HepG2 (cell line): ENCODE measurements around the gene YEATS2. TPM values are rescaled to one million over a fixed set of nuclear protein-coding genes. Genes with fewer than 3 reads are reported as not detected.
A peak's percentile ranks its signal among the peaks of the same experiment; 100 is the strongest.

Experiments used
- ATAC-seq: fragments of 200-7000 bp; cut with Tn5 transposase; 3 replicates; pipeline ENCODE4 v1.9.1; 2020; ENCODE audit warnings: mild to moderate bottlenecking, moderate library complexity
- Bru-seq: library from RNA; stranded (reverse); fragments of 400-500 nt; gene quantifications from one replicate; lab custom pipeline; 2021; lab: Mats Ljungman, UMichigan
- BruChase-seq, 2 experiments: library from RNA; stranded (reverse); fragments of 400-500 nt; gene quantifications; one replicate each; lab custom pipeline; 2021; lab: Mats Ljungman, UMichigan
- BruUV-seq: library from RNA; stranded (reverse); fragments of 400-500 nt; replicated peaks from 2 replicates; lab custom pipeline; 2021; lab: Mats Ljungman, UMichigan
- CTCF ChIA-PET: fragments of 300-600 bp; formaldehyde crosslinking; extraction: SDS; loops from one replicate; lab custom pipeline; 2021; ENCODE audit warnings: low total read pairs, inconsistent platforms, low intra/inter-chr PET ratio; lab: Yijun Ruan, JAX
- POLR2A ChIA-PET: fragments of 350-600 bp; sonication (Branson Sonifier 250); formaldehyde crosslinking; loops from one replicate; lab custom pipeline; 2020; ENCODE audit warnings: antibody characterized with exemption, inconsistent platforms; lab: Yijun Ruan, JAX
- DNase-seq: peaks from one replicate; pipeline ENCODE4 v3.0.0-alpha.2; 2015; ENCODE audit warnings: low spot score
- FAIRE-seq: peaks from 3 replicates; lab custom pipeline; 2011; peaks lifted over from hg19 to GRCh38; lab: Jason Lieb, UNC
- H2AFZ ChIP-seq: one replicate; pipeline ENCODE4 v1.6.1; 2011; ENCODE audit warnings: low read length, inconsistent platforms
- H3K27ac ChIP-seq: fragments of 300-600 bp; 3 replicates; pipeline ENCODE4 v1.8.0; 2011; ENCODE audit warnings: mixed run types, mild to moderate bottlenecking, mixed read lengths, low read length, inconsistent platforms; ENCODE audit not compliant: insufficient read depth; ENCODE audit errors: extremely low read length
- H3K27me3 ChIP-seq, 2 experiments: fragments of 200-600 bp in 1 of 2; 2 replicates in 1 of 2; 3 replicates in 1 of 2; pipeline versions ENCODE4 v1.6.0 to v1.8.0; 2011; ENCODE audit warnings: low read length in 2 of 2, mild to moderate bottlenecking in 2 of 2, moderate library complexity in 2 of 2, inconsistent platforms in 1 of 2; ENCODE audit not compliant: insufficient read depth in 2 of 2, control insufficient read depth in 1 of 2
- H3K36me3 ChIP-seq, 2 experiments: fragments of 200-600 bp in 1 of 2; replicated peaks in 1 of 2; 2 replicates in 1 of 2; 3 replicates in 1 of 2; pipeline versions ENCODE4 v1.5.1 to v1.8.0; 2011; ENCODE audit warnings: low read length in 2 of 2, inconsistent platforms in 1 of 2; ENCODE audit not compliant: insufficient read depth in 2 of 2, control insufficient read depth in 1 of 2
- H3K4me1 ChIP-seq: 2 replicates; pipeline ENCODE4 v1.5.1; 2012; ENCODE audit warnings: low read length, inconsistent platforms; ENCODE audit not compliant: insufficient read depth
- H3K4me2 ChIP-seq: 2 replicates; pipeline ENCODE4 v1.6.0; 2011; ENCODE audit warnings: low read depth, low read length, inconsistent platforms
- H3K4me3 ChIP-seq, 3 experiments: fragments of 200-600 bp in 1 of 3; sonication (generic), shearing (Covaris generic) in 1 of 3; replicated peaks in 1 of 3; 2 replicates each; pipeline ENCODE4 v1.5.1; 2011 to 2016; ENCODE audit warnings: low read length in 3 of 3, inconsistent platforms in 2 of 3, low read depth in 2 of 3, mild to moderate bottlenecking in 2 of 3, control low read depth in 1 of 3, mixed read lengths in 1 of 3; ENCODE audit not compliant: insufficient read depth in 1 of 3
- H3K79me2 ChIP-seq: one replicate; pipeline ENCODE4 v1.6.1; 2011; ENCODE audit warnings: low read length, inconsistent platforms; ENCODE audit not compliant: insufficient read depth
- H3K9ac ChIP-seq: 2 replicates; pipeline ENCODE4 v1.6.0; 2011; ENCODE audit warnings: mild to moderate bottlenecking, low read depth, low read length, inconsistent platforms; ENCODE audit not compliant: insufficient read depth
- H3K9me3 ChIP-seq: 2 replicates; pipeline ENCODE4 v1.5.1; 2012; ENCODE audit warnings: mild to moderate bottlenecking, low read length
- H4K20me1 ChIP-seq: 2 replicates; pipeline ENCODE4 v1.6.0; 2011; ENCODE audit warnings: inconsistent platforms, mild to moderate bottlenecking, low read length, moderate library complexity; ENCODE audit not compliant: insufficient read depth
- BRF2 ChIP-seq: sonication (generic); formaldehyde crosslinking; IDR thresholded peaks from 2 replicates; pipeline ENCODE4 v1.8.1; 2022; ENCODE audit warnings: mild to moderate bottlenecking, missing genetic modification reagents
- EP300 ChIP-seq, 3 experiments: sonication (generic) in 1 of 3; formaldehyde crosslinking in 1 of 3; IDR thresholded peaks; 2 replicates each; pipeline versions ENCODE4 v1.5.1 to v1.6.1; 2011 to 2020; ENCODE audit warnings: low read depth in 2 of 3, low read length in 2 of 3, borderline replicate concordance in 1 of 3, improper control_type of control experiment in 1 of 3, mild to moderate bottlenecking in 1 of 3, missing genetic modification reagents in 1 of 3, moderate library complexity in 1 of 3
- EZH2 ChIP-seq: conservative IDR thresholded peaks from 2 replicates; pipeline ENCODE4 v1.6.1; 2012; ENCODE audit warnings: mild to moderate bottlenecking, low read depth, low read length, moderate library complexity
- GATA4 ChIP-seq: sonication (generic); IDR thresholded peaks from 2 replicates; pipeline ENCODE4 v1.6.1; 2016; ENCODE audit warnings: antibody characterized with exemption, low read depth, borderline replicate concordance
- HOXA3 ChIP-seq: sonication (generic); formaldehyde crosslinking; IDR thresholded peaks from 2 replicates; pipeline ENCODE4 v1.5.0; 2020; ENCODE audit warnings: missing genetic modification reagents
- KLF6 ChIP-seq: IDR thresholded peaks from 2 replicates; pipeline ENCODE4 v1.8.0; 2016; ENCODE audit warnings: missing biosample characterization, missing genetic modification reagents
- MAFF ChIP-seq: IDR thresholded peaks from 2 replicates; pipeline ENCODE4 v1.6.1; 2011; ENCODE audit warnings: low read depth, low read length, improper control_type of control experiment
- PBX3 ChIP-seq: sonication (generic); formaldehyde crosslinking; IDR thresholded peaks from 2 replicates; pipeline ENCODE4 v1.8.1; 2023; ENCODE audit warnings: missing genetic modification reagents, inconsistent platforms, borderline replicate concordance
- SP4 ChIP-seq: sonication (generic); formaldehyde crosslinking; IDR thresholded peaks from 2 replicates; pipeline ENCODE4 v1.8.1; 2023; ENCODE audit warnings: mild to moderate bottlenecking, missing genetic modification reagents
- TRIM22 ChIP-seq: fragments of 450-650 bp; IDR thresholded peaks from 2 replicates; pipeline ENCODE4 v1.6.1; 2017
- XRCC5 ChIP-seq: fragments of 200-400 bp; formaldehyde crosslinking; optimal IDR thresholded peaks from 2 replicates; pipeline ENCODE3; 2017; ENCODE audit warnings: mild to moderate bottlenecking, low read length
- ZBTB7B ChIP-seq: sonication (generic); formaldehyde crosslinking; IDR thresholded peaks from 2 replicates; pipeline ENCODE4 v1.4.0; 2020; ENCODE audit warnings: missing genetic modification reagents
- ZNF567 ChIP-seq: sonication (generic); formaldehyde crosslinking; IDR thresholded peaks from 2 replicates; pipeline ENCODE4 v1.8.1; 2023; ENCODE audit warnings: mild to moderate bottlenecking, missing genetic modification reagents, borderline replicate concordance
- ZNF776 ChIP-seq: sonication (generic); formaldehyde crosslinking; IDR thresholded peaks from 2 replicates; pipeline ENCODE4 v1.4.0; 2020; ENCODE audit warnings: mild to moderate bottlenecking, missing genetic modification reagents
- WGBS: methylation state at CpG from one replicate; pipeline ENCODE4 v1.1.6; 2017; ENCODE audit warnings: low lambda C conversion rate; 5-methylcytosine and 5-hydroxymethylcytosine counted together
- in situ Hi-C: cut with HindIII; loops from 2 replicates; pipeline ENCODE4 v1.10.0; 2017; ENCODE audit warnings: low pct_unique_long_range_greater_than_20kb; ENCODE audit not compliant: extremely low pct_ligation_motif_present
- intact Hi-C: fragments of 100-400 bp; cut with micrococcal nuclease; formaldehyde crosslinking; loops from one replicate; pipeline ENCODE4 v1.10.0; 2022; ENCODE audit not compliant: unreplicated experiment
- long read RNA-seq, 2 experiments: library from RNA in 1 of 2; library from polyadenylated mRNA in 1 of 2; stranded (forward) in 1 of 2; unstranded in 1 of 2; transcript quantifications; one replicate each; pipeline ENCODE4 v2.0.0, GENCODE V29; 2019 to 2022
- polyA minus RNA-seq, 3 experiments: library from RNA; depleted of rRNA, polyadenylated mRNA; stranded (reverse); fragments of >200 nt; gene quantifications; 2 replicates each; pipeline ENCODE4 v1.2.3, GENCODE V29; 2011; ENCODE audit warnings: low replicate concordance in 1 of 3
- polyA plus RNA-seq, 8 experiments: library from polyadenylated mRNA; depleted of rRNA in 3 of 8; stranded (reverse) in 7 of 8; unstranded in 1 of 8; fragments of >200 nt; fragmentation: Illumina TruSeq in 4 of 8; extraction: Trizol in 4 of 8; gene quantifications; 2 replicates each; pipeline versions ENCODE4 v1.2.1 to v1.2.3, GENCODE V29; 2011 to 2016; ENCODE audit warnings: low read depth in 4 of 8, missing spikeins in 1 of 8, mixed read lengths in 1 of 8; ENCODE audit not compliant: insufficient read depth in 1 of 8
- total RNA-seq, 5 experiments: library from RNA; depleted of rRNA; stranded (reverse); fragments of >200 nt; fragmentation: Illumina TruSeq; extraction: Trizol; gene quantifications; 2 replicates each; pipeline ENCODE4 v1.2.3, GENCODE V29; 2016; ENCODE audit warnings: low read depth in 1 of 5

The YEATS2 gene
- total RNA-seq (2016; rRNA removed; fragmentation: Illumina TruSeq; extraction: Trizol) (16.0 and 18.6 TPM in 2 replicates), polyA plus RNA-seq (2011; rRNA removed) (28.4 and 33.7 TPM in 2 replicates), polyA minus RNA-seq (2011; rRNA and poly(A)+ RNA removed; ENCODE audit: low replicate concordance) (36.6 and 46.9 TPM in 2 replicates), Bru-seq, nascent RNA (percentile 75 among the genes with signal in this experiment), BruChase-seq, experiment 1, labeled RNA remaining after a 6-hour chase (percentile 75 among the genes with signal in this experiment), BruChase-seq, experiment 2, labeled RNA remaining after a 2-hour chase (percentile 77 among the genes with signal in this experiment)
- total RNA-seq (2016; cell fraction: cytosol; rRNA removed; fragmentation: Illumina TruSeq; extraction: Trizol; ENCODE audit: low read depth), result 19.5 and 20.6 TPM in 2 replicates
- 15.9 and 18.0 TPM in 2 replicates for total RNA-seq (2016; cell fraction: insoluble cytoplasmic fraction; rRNA removed; fragmentation: Illumina TruSeq; extraction: Trizol)
- 14.2 and 15.9 TPM in 2 replicates for total RNA-seq (2016; cell fraction: membrane; rRNA removed; fragmentation: Illumina TruSeq; extraction: Trizol)
- total RNA-seq (2016; cell fraction: nucleus; rRNA removed; fragmentation: Illumina TruSeq; extraction: Trizol), result 19.0 and 21.4 TPM in 2 replicates
- polyA plus RNA-seq (2011; cell fraction: cytosol; rRNA removed), result 21.7 and 23.4 TPM in 2 replicates
- polyA plus RNA-seq (2011; cell fraction: nucleus; rRNA removed), result 31.5 and 34.8 TPM in 2 replicates
- 21.3 and 23.8 TPM in 2 replicates for polyA plus RNA-seq (2012)
- 1.2 and 1.4 TPM in 2 replicates for polyA plus RNA-seq (2016; cell fraction: cytosol; fragmentation: Illumina TruSeq; extraction: Trizol; ENCODE audit: low read depth)
- 11.5 and 14.0 TPM in 2 replicates for polyA plus RNA-seq (2016; cell fraction: insoluble cytoplasmic fraction; fragmentation: Illumina TruSeq; extraction: Trizol; ENCODE audit: low read depth)
- polyA plus RNA-seq (2016; cell fraction: membrane; fragmentation: Illumina TruSeq; extraction: Trizol; ENCODE audit: low read depth), result 3.2 and 3.9 TPM in 2 replicates
- polyA plus RNA-seq (2016; cell fraction: nucleus; fragmentation: Illumina TruSeq; extraction: Trizol; ENCODE audit: insufficient read depth, low read depth), result 26.1 and 26.4 TPM in 2 replicates
- polyA minus RNA-seq (2011; cell fraction: cytosol; rRNA and poly(A)+ RNA removed), result 24.4 and 26.9 TPM in 2 replicates
- 48.4 and 51.5 TPM in 2 replicates for polyA minus RNA-seq (2011; cell fraction: nucleus; rRNA and poly(A)+ RNA removed)
- long read RNA-seq, experiment 1, partial matches to known transcripts, result 1 of 5 reads
- long read RNA-seq, experiment 1, other reads (novel, unspliced or antisense), result 3 of 5 reads
- long read RNA-seq, experiment 2, full-length matches to known transcripts, result 6 of 43 reads
- long read RNA-seq, experiment 2, partial matches to known transcripts, result 16 of 43 reads
- long read RNA-seq, experiment 2, other reads (novel, unspliced or antisense), result 21 of 43 reads

- peaks cover 58% of the 10 kb centered on the region for H3K4me1 ChIP-seq
- peak within 1 kb of the TSS; percentile 65 for H2AFZ ChIP-seq
- peak; percentile 31 for DNase-seq
- peaks cover 2 to 5% of the 10 kb centered on the region in 2 experiments; a peak in 1 of 5 replicates for H3K36me3 ChIP-seq
- H3K79me2 ChIP-seq, result peaks cover 49% of the 10 kb centered on the region
- no peak for FAIRE-seq
- H3K4me3 ChIP-seq, result peak within 1 kb of the TSS; percentile 89 to 93 (median 90)
- H4K20me1 ChIP-seq, result peaks cover 11% of the 10 kb centered on the region
- H3K27me3 ChIP-seq, result no peaks in the 10 kb centered on the region; a peak in 1 of 5 replicates
- ATAC-seq, result peak; percentile 83
- CTCF ChIA-PET, result no interaction called here
- H3K9me3 ChIP-seq, result no peaks in the 10 kb centered on the region
- BruUV-seq, result no TSS peak
- H3K9ac ChIP-seq, result peak within 1 kb of the TSS; percentile 86
- 0% methylated on average over 1 of the region's 89 CpGs for WGBS
- POLR2A ChIA-PET, result interaction anchor here (0.6 to 1.9 kb wide), 5 partner anchors 8 to 250 kb away, joined by 3 to 13 read pairs (median 4); partner anchors contain the start of gene KLHL24
- intact Hi-C loops, result loop anchor here (5.0 kb wide), 1 partner anchor 60 kb away; the partner anchor contains the start of gene KLHL24
- peak within 1 kb of the TSS; percentile 85 for H3K4me2 ChIP-seq
- in situ Hi-C loops, result no loop called here
- H3K27ac ChIP-seq, result peak within 1 kb of the TSS; percentile 72
- TF ChIP-seq BRF2 (CRISPR knock-in tag) (peak; percentile 50; the same call in 1 of the 2 replicates), HOXA3 (CRISPR knock-in tag) (peak; percentile 77), KLF6 (CRISPR knock-in tag) (no peak), XRCC5 (no peak), ZBTB7B (CRISPR knock-in tag) (peak; percentile 81; the same call in 1 of the 2 replicates), EZH2 (no peak), SP4 (CRISPR knock-in tag) (no peak), MAFF (no peak), ZNF567 (no peak), TRIM22 (no peak), GATA4 (peak; percentile 32; the same call in 1 of the 2 replicates), EP300 (IDR thresholded peaks at IDR 0.05; ENCODE audit: low read depth in 2 of 2, low read length in 2 of 2) (no peak), EP300 (CRISPR knock-in tag; IDR thresholded peaks at IDR 0.05; ENCODE audit: borderline replicate concordance) (no peak), PBX3 (no peak), ZNF776 (peak; percentile 69; the same call in 1 of the 2 replicates)
These were observed at the start of gene YEATS2 for GRCh38 chr3:183697610-183698317. Gene YEATS2 (plus strand): TSS chr3:183697797. CDS start chr3:183715163, 17,366 bp downstream.
